Sigmoid colon (tissue), 7 donors: ENCODE measurements around the gene COA4. TPM values are rescaled to one million over a fixed set of nuclear protein-coding genes. Genes with fewer than 3 reads are reported as not detected.

Experiments
- DNase-seq: peaks from one replicate; pipeline ENCODE4 v3.0.0-alpha.2; 2019
- H3K27ac ChIP-seq, 4 donors: fragments of 200-600 bp; sonication (generic); one replicate each; pipeline ENCODE4 v1.5.1; 2016 to 2019; ENCODE audit warnings: mild to moderate bottlenecking in 1 of 4
- H3K27me3 ChIP-seq, 3 donors: fragments of 200-600 bp; sonication (generic); one replicate each; pipeline ENCODE4 v1.5.1; 2019; ENCODE audit warnings: mild to moderate bottlenecking in 1 of 3
- H3K36me3 ChIP-seq, 4 donors: fragments of 200-600 bp; sonication (generic); one replicate each; pipeline ENCODE4 v1.5.1; 2016 to 2019
- H3K4me1 ChIP-seq, 4 donors: fragments of 200-600 bp; sonication (generic); one replicate each; pipeline ENCODE4 v1.5.1; 2017 to 2019
- H3K4me3 ChIP-seq, 4 donors: fragments of 200-600 bp; sonication (generic); one replicate each; pipeline ENCODE4 v1.5.1; 2017 to 2019; ENCODE audit warnings: mild to moderate bottlenecking in 2 of 4, moderate library complexity in 1 of 4
- H3K9me3 ChIP-seq, 4 donors: fragments of 200-600 bp in 3 of 4; sonication (generic) in 3 of 4; one replicate each; pipeline versions ENCODE4 v1.5.1 to v1.6.1; 2013 to 2019
- EP300 ChIP-seq, 4 donors: sonication (generic); formaldehyde crosslinking; IDR thresholded peaks; one replicate each; pipeline ENCODE4 v1.6.1; 2017; ENCODE audit warnings: antibody characterized with exemption in 4 of 4
- POLR2A ChIP-seq, 2 donors: fragments of 450-650 bp; IDR thresholded peaks; one replicate each; pipeline ENCODE4 v1.6.1; 2016; ENCODE audit warnings: antibody characterized with exemption in 2 of 2, mild to moderate bottlenecking in 2 of 2, moderate library complexity in 2 of 2
- POLR2AphosphoS5 ChIP-seq, 4 donors: sonication (generic); formaldehyde crosslinking; IDR thresholded peaks; one replicate each; pipeline ENCODE4 v1.6.1; 2017; ENCODE audit warnings: antibody characterized with exemption in 4 of 4
- WGBS, 2 donors: extraction: QIAGEN DNeasy Blood & Tissue Kit; methylation state at CpG; one replicate each; pipeline ENCODE4 v1.1.7; 2013; 5-methylcytosine and 5-hydroxymethylcytosine counted together
- intact Hi-C: fragments of 100-400 bp; cut with DNase I; formaldehyde crosslinking; loops from one replicate; pipeline ENCODE4 v1.15.1; 2023
- polyA plus RNA-seq, 3 donors: library from polyadenylated mRNA; stranded (reverse); fragments of 200-250 nt; gene quantifications; one replicate each; pipeline ENCODE4 v1.2.3, GENCODE V29; 2013
- total RNA-seq, 4 donors: library from RNA; depleted of rRNA; stranded (reverse); fragments of >200 nt; gene quantifications; one replicate each; pipeline ENCODE4 v1.1.0, GENCODE V29; 2016
- TF ChIP-seq, protein P1 (sequence below), 4 experiments: fragments of 450-650 bp in 3 of 4; fragments of 200-600 bp in 1 of 4; IDR thresholded peaks; one replicate each; pipeline ENCODE4 v1.5.1; 2016 to 2019; ENCODE audit warnings: antibody characterized with exemption in 4 of 4, mild to moderate bottlenecking in 3 of 4, moderate library complexity in 2 of 4
- donor health status: healthy with polysubstance abuse.
- donor health status: Bipolar disorder and iron deficiency.
- donor health status: healthy.

COA4 gene
- total and polyA plus RNA-seq, 7 donors = 64.3 to 117 (median 87.4) TPM

DNA sequence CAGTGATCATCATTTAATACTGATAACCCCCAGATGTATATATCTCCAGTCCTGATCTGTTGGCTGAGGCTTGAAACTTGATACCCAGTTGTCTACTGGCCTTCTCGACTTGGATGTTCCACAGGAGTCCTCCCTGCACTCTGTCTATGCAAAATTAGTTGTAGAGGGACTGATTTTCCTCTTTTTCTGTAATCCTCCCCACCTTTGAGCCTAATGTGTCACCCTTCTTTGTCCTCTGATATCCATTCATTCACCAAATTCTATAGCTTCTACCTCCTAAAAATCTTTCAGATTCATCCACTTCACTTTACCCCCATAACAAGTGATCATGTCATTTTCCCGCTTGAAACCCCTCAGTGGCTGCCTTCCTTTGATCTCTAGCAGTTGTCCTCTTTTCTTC, 16.4 kb downstream of the COA4 start:
- Histone ChIP-seq H3K27ac (no peak overlapping the region), H3K9me3 (no peaks in the 10 kb centered on the region), H3K36me3 (peaks cover 0 to 46% (median 5%) of the 10 kb centered on the region in 4 donors), H3K4me3 (no peak overlapping the region), H3K27me3 (no peaks in the 10 kb centered on the region), H3K4me1 (no peaks in the 10 kb centered on the region)
- 82 to 84% methylated on average over 2 of the region's 2 CpGs for WGBS, 2 donors
- TF ChIP-seq POLR2A (IDR thresholded peaks at IDR 0.05) (no peak), EP300 (IDR thresholded peaks at IDR 0.05) (no peak), POLR2AphosphoS5 (IDR thresholded peaks at IDR 0.05) (no peak)
- TF ChIP-seq, protein P1, sequence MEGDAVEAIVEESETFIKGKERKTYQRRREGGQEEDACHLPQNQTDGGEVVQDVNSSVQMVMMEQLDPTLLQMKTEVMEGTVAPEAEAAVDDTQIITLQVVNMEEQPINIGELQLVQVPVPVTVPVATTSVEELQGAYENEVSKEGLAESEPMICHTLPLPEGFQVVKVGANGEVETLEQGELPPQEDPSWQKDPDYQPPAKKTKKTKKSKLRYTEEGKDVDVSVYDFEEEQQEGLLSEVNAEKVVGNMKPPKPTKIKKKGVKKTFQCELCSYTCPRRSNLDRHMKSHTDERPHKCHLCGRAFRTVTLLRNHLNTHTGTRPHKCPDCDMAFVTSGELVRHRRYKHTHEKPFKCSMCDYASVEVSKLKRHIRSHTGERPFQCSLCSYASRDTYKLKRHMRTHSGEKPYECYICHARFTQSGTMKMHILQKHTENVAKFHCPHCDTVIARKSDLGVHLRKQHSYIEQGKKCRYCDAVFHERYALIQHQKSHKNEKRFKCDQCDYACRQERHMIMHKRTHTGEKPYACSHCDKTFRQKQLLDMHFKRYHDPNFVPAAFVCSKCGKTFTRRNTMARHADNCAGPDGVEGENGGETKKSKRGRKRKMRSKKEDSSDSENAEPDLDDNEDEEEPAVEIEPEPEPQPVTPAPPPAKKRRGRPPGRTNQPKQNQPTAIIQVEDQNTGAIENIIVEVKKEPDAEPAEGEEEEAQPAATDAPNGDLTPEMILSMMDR (IDR thresholded peaks at IDR 0.05) = no peak
- intact Hi-C loops = no loop called here
- no peak for DNase-seq

DNA sequence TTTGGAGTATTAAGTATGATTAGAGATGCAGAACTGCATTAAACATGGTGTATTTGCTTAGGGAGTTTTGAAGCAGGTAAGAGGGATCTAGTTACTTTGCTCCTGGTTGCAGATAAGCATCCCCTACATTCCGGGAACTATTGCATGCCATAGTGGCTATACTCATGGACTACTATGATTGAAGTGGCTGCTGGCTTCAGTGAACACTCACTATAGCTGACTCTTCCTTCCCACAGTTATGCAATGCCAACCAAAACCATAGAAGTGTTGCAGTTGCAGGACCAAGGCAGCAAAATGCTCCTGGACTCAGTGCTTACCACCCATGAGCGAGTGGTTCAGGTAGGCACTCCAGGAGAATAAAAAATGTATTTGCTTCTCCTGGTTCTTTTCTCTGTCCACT, 17.0 kb downstream of the COA4 start:
- Histone ChIP-seq H3K4me3 (no peak overlapping the region), H3K36me3 (peaks cover 0 to 43% (median 5%) of the 10 kb centered on the region in 4 donors), H3K27me3 (no peaks in the 10 kb centered on the region), H3K4me1 (no peaks in the 10 kb centered on the region), H3K27ac (no peak overlapping the region), H3K9me3 (no peaks in the 10 kb centered on the region)
- intact Hi-C loops = no loop called here
- TF ChIP-seq, protein P1 (IDR thresholded peaks at IDR 0.05) = no peak
- TF ChIP-seq POLR2A (IDR thresholded peaks at IDR 0.05) (no peak), EP300 (IDR thresholded peaks at IDR 0.05) (no peak), POLR2AphosphoS5 (IDR thresholded peaks at IDR 0.05) (no peak)
- 92 to 95% methylated on average over 2 of the region's 2 CpGs for WGBS, 2 donors
- DNase-seq = no peak

DNA sequence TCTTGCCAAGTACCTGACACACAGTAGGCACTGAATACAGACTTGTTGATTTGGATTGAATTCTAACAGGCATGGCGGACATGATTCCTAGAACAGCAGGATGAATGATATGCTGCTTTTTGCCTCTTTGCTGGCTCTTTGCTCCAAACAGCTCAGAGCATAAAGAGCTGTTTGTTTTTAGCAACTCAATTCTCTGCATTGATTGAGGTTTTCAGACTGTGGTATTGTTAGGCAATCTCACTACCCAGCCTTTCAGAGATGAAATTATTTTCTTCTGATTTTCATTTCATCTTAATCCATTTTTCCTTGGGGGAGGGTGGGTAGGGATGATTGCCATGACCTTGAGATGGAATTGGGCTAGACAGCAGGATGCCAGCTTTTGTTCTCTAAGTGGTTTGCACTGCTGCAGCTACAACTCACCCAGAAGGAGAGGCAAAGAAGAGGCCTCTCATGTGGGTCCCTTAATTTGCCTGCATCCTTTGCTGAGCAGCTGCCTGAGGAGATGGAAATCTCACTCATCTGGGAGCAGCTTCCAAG, 20.5 kb downstream of the COA4 start:
- no peak for TF ChIP-seq POLR2A (IDR thresholded peaks at IDR 0.05)
- TF ChIP-seq, protein P1 (IDR thresholded peaks at IDR 0.05) = no peak
- no peak for TF ChIP-seq POLR2AphosphoS5 (IDR thresholded peaks at IDR 0.05)
- no peak for TF ChIP-seq EP300 (IDR thresholded peaks at IDR 0.05)
- Histone ChIP-seq H3K27me3 (no peaks in the 10 kb centered on the region), H3K27ac (no peak overlapping the region), H3K9me3 (no peaks in the 10 kb centered on the region), H3K36me3 (peaks cover 0 to 27% (median 5%) of the 10 kb centered on the region in 4 donors), H3K4me3 (no peak overlapping the region), H3K4me1 (no peaks in the 10 kb centered on the region)
- intact Hi-C loops = no loop called here
- 97% methylated on average over 1 of the region's 1 CpG for WGBS, 2 donors
- DNase-seq = no peak

DNA sequence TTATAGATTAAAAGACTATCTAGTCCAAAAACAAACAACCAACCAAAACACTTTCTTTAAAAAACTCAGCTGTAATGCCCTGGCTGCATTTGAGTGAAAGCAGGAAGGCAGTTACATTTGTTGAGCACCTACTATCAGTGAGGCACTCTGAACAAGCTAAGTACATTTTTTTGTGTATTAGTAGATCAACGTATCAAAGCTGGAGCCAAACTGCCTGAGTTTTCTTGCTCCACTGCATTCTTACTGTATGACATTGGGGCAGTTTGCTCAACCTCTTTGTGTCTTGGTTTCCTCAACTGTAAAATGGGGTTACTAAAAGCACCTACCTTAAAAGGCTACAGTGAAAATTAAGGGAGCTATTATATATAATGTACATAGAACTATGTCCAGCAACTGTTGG, 22.0 kb downstream of the COA4 start:
- 92 to 94% methylated on average over 1 of the region's 1 CpG for WGBS, 2 donors
- H3K4me3 ChIP-seq = no peak overlapping the region
- H3K9me3 ChIP-seq = no peaks in the 10 kb centered on the region
- peaks cover 0 to 12% (median 0%) of the 10 kb centered on the region in 4 donors for H3K36me3 ChIP-seq
- no peaks in the 10 kb centered on the region for H3K4me1 ChIP-seq
- no peak for DNase-seq
- intact Hi-C loops = no loop called here
- H3K27me3 ChIP-seq = no peaks in the 10 kb centered on the region
- H3K27ac ChIP-seq = no peak overlapping the region
- no peak for TF ChIP-seq POLR2AphosphoS5 (IDR thresholded peaks at IDR 0.05)
- no peak for TF ChIP-seq POLR2A (IDR thresholded peaks at IDR 0.05)
- no peak for TF ChIP-seq EP300 (IDR thresholded peaks at IDR 0.05)
- TF ChIP-seq, protein P1 (IDR thresholded peaks at IDR 0.05) = no peak

DNA sequence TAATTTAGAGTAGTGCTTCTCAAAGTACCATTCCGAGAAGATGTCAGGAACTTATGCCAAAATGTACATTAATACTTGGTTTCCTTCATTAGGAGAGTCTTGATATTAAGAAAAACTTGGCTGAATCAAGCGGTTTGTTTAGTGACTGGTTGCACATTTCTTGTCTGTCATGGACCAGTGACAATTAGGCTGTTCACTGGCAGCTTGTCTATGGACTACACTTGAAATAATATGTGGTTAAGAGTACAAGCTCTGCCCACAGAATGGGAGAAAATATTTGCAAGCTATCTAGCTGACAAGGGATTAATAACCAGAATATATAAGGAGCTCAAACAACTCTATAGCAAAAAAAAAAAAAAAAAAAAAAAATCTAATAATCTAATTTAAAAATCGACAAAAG, 24.6 kb downstream of the COA4 start:
- no peak for DNase-seq
- no peaks in the 10 kb centered on the region for H3K27me3 ChIP-seq
- no peaks in the 10 kb centered on the region for H3K4me1 ChIP-seq
- no peak overlapping the region for H3K4me3 ChIP-seq
- no peaks in the 10 kb centered on the region for H3K9me3 ChIP-seq
- no peak overlapping the region for H3K27ac ChIP-seq
- WGBS, 2 donors = 91 to 97% methylated on average over 3 of the region's 3 CpGs
- intact Hi-C loops = no loop called here
- TF ChIP-seq POLR2AphosphoS5 (IDR thresholded peaks at IDR 0.05) (no peak), EP300 (IDR thresholded peaks at IDR 0.05) (no peak)
- peaks cover 0 to 11% (median 0%) of the 10 kb centered on the region in 4 donors for H3K36me3 ChIP-seq
